Lung (tissue), 12 donors: ENCODE measurements around the gene NCOA5. TPM values are rescaled to one million over a fixed set of nuclear protein-coding genes. Genes with fewer than 3 reads are reported as not detected.

Experiments
- ATAC-seq: fragments of 200-7000 bp; cut with Tn5 transposase; one replicate; pipeline ENCODE4 v1.9.1; 2020; ENCODE audit warnings: moderate number of reproducible peaks; ENCODE audit not compliant: insufficient read depth, low FRiP score
- DNase-seq, 3 donors: peaks; one replicate each; pipeline ENCODE4 v3.0.0-alpha.2; 2013 to 2017
- H3K27ac ChIP-seq, 2 donors: one replicate each; pipeline ENCODE4 v1.5.1; 2013; ENCODE audit warnings: mild to moderate bottlenecking in 2 of 2, moderate library complexity in 2 of 2, control low read depth in 1 of 2, inconsistent platforms in 1 of 2, low read depth in 1 of 2, low read length in 1 of 2
- H3K27me3 ChIP-seq, 3 donors: one replicate each; pipeline ENCODE4 v1.5.1; 2013; ENCODE audit warnings: low read length in 2 of 3; ENCODE audit not compliant: control insufficient read depth in 3 of 3, insufficient read depth in 3 of 3
- H3K36me3 ChIP-seq, 4 donors: one replicate each; pipeline ENCODE4 v1.5.1; 2013; ENCODE audit warnings: low read length in 4 of 4, mild to moderate bottlenecking in 1 of 4, moderate library complexity in 1 of 4; ENCODE audit not compliant: control insufficient read depth in 4 of 4, insufficient read depth in 4 of 4
- H3K4me1 ChIP-seq, 5 donors: one replicate each; pipeline ENCODE4 v1.5.1; 2013; ENCODE audit warnings: low read length in 5 of 5, mild to moderate bottlenecking in 2 of 5, moderate library complexity in 1 of 5; ENCODE audit not compliant: control insufficient read depth in 5 of 5, insufficient read depth in 5 of 5
- H3K4me3 ChIP-seq: one replicate; pipeline ENCODE4 v1.5.1; 2013; ENCODE audit warnings: mild to moderate bottlenecking, control low read depth, moderate library complexity
- H3K9ac ChIP-seq, 2 donors: one replicate each; pipeline ENCODE4 v1.5.1; 2013; ENCODE audit warnings: low read length in 2 of 2, control low read depth in 1 of 2; ENCODE audit not compliant: insufficient read depth in 1 of 2
- H3K9me3 ChIP-seq, 4 donors: one replicate each; pipeline ENCODE4 v1.5.1; 2013; ENCODE audit warnings: low read length in 3 of 4, mild to moderate bottlenecking in 1 of 4, moderate library complexity in 1 of 4; ENCODE audit not compliant: control insufficient read depth in 4 of 4, insufficient read depth in 3 of 4
- WGBS, 2 donors: extraction: QIAGEN DNeasy Blood & Tissue Kit; methylation state at CpG; one replicate each; pipeline ENCODE4 v1.1.7; 2013; 5-methylcytosine and 5-hydroxymethylcytosine counted together
- polyA plus RNA-seq, 2 donors: library from polyadenylated mRNA; stranded (reverse); fragments of 200-250 nt; gene quantifications; one replicate each; pipeline ENCODE4 v1.2.1, GENCODE V29; 2013
- total RNA-seq, 2 donors: library from RNA; depleted of rRNA in 1 of 2; stranded (reverse); fragments of >200 nt in 1 of 2; gene quantifications; one replicate each; pipeline ENCODE4 v1.2.1, GENCODE V29; 2014 to 2021
- TF ChIP-seq, protein P1 (sequence below): IDR thresholded peaks from 2 replicates; pipeline ENCODE4 v1.5.1; 2012; ENCODE audit warnings: mild to moderate bottlenecking; ENCODE audit errors: control extremely low read depth, extremely low read depth
- donor health status: control.
- donor health status: control.
- donor health status: Bipolar disorder and iron deficiency.
- donor health status: healthy.
- donor health status: DM: yes; HTN: yes; CAD: no.

The NCOA5 gene
- total and polyA plus RNA-seq, 4 donors = 11.1 to 24.2 (median 15.1) TPM

DNA sequence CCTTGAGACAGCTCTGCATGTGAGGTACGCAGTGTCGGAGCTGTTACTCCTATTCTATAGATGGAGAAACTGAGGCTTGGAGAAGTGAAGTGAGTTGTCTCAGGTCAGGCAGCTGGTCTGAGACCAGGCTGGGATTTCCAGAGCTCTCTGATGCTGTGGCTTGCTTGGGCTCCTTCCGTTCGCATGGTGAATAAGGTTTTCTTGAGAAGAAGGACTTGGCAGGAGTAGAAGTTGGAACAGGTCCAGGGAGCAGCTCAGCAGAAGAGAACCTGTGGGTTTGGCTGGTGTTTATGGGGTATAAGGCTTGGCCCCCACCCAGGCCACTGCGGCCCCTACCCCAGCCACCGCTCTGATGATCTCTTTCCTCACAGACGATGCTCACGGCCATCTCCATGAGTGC is 53.4 kb downstream of the NCOA5 start:
- Histone ChIP-seq H3K27me3 (peaks cover 9 to 37% (median 16%) of the 10 kb centered on the region in 3 donors), H3K4me1 (no peaks in the 10 kb centered on the region), H3K9me3 (no peaks in the 10 kb centered on the region), H3K36me3 (no peaks in the 10 kb centered on the region), H3K9ac (no peak overlapping the region), H3K27ac (no peak overlapping the region), H3K4me3 (no peak overlapping the region)
- WGBS, 2 donors = 88% methylated on average over 8 of the region's 8 CpGs
- ATAC-seq (no peak), DNase-seq (no peak)
- TF ChIP-seq, protein P1, sequence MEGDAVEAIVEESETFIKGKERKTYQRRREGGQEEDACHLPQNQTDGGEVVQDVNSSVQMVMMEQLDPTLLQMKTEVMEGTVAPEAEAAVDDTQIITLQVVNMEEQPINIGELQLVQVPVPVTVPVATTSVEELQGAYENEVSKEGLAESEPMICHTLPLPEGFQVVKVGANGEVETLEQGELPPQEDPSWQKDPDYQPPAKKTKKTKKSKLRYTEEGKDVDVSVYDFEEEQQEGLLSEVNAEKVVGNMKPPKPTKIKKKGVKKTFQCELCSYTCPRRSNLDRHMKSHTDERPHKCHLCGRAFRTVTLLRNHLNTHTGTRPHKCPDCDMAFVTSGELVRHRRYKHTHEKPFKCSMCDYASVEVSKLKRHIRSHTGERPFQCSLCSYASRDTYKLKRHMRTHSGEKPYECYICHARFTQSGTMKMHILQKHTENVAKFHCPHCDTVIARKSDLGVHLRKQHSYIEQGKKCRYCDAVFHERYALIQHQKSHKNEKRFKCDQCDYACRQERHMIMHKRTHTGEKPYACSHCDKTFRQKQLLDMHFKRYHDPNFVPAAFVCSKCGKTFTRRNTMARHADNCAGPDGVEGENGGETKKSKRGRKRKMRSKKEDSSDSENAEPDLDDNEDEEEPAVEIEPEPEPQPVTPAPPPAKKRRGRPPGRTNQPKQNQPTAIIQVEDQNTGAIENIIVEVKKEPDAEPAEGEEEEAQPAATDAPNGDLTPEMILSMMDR = no peak

GRCh38 chr20:46035713-46036112 is 54.0 kb downstream of the NCOA5 start:
- no peak for ATAC-seq
- peaks cover 13 to 44% (median 22%) of the 10 kb centered on the region in 3 donors for H3K27me3 ChIP-seq
- H3K9me3 ChIP-seq = no peaks in the 10 kb centered on the region
- no peak overlapping the region for H3K9ac ChIP-seq
- H3K36me3 ChIP-seq = no peaks in the 10 kb centered on the region
- H3K27ac ChIP-seq = no peak overlapping the region
- WGBS, 2 donors = 79 to 86% methylated on average over 6 of the region's 6 CpGs
- H3K4me1 ChIP-seq = no peaks in the 10 kb centered on the region
- TF ChIP-seq, protein P1 = no peak
- DNase-seq = no peak
- no peak overlapping the region for H3K4me3 ChIP-seq

DNA sequence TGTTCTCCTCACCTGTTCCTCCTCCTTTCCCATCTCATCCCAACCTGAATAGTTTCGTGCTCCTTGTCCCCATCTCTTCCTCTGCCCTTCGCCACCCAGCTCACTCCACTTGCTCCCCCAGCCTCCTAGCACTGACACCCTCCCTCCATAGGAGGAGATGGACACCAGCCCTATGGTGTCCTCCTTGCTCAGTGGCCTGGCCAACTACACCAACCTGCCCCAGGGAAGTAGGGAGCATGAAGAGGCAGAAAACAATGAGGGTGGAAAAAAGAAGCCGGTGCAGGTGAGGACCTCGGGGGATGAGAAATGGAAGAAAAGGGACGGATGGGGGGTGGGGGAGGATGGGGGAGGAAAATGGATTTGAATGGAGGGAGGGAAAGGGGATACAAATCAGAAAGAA is 54.5 kb downstream of the NCOA5 start:
- Histone ChIP-seq H3K27ac (no peak overlapping the region), H3K4me3 (no peak overlapping the region), H3K9ac (no peak overlapping the region), H3K4me1 (peaks cover 0 to 3% (median 0%) of the 10 kb centered on the region in 5 donors), H3K36me3 (no peaks in the 10 kb centered on the region), H3K9me3 (no peaks in the 10 kb centered on the region), H3K27me3 (peaks cover 18 to 48% (median 22%) of the 10 kb centered on the region in 3 donors)
- no peak for DNase-seq
- ATAC-seq = no peak
- WGBS, 2 donors = 63 to 79% methylated on average over 5 of the region's 5 CpGs
- TF ChIP-seq, protein P1 = no peak

GRCh38 chr20:46034039-46034438 is 55.7 kb downstream of the NCOA5 start:
- Histone ChIP-seq H3K36me3 (no peaks in the 10 kb centered on the region), H3K4me3 (no peak overlapping the region), H3K27ac (no peak overlapping the region), H3K9ac (no peak overlapping the region), H3K27me3 (peaks cover 19 to 56% (median 24%) of the 10 kb centered on the region in 3 donors), H3K9me3 (peaks cover 0 to 2% (median 0%) of the 10 kb centered on the region in 4 donors), H3K4me1 (peaks cover 0 to 3% (median 0%) of the 10 kb centered on the region in 5 donors)
- 78 to 87% methylated on average over 3 of the region's 3 CpGs for WGBS, 2 donors
- ATAC-seq (no peak), DNase-seq (no peak)
- TF ChIP-seq, protein P1 = no peak
